ENCODE data around the gene YPEL1. TPM values are rescaled to one million over a fixed set of nuclear protein-coding genes. Genes with fewer than 3 reads are reported as not detected.
"Not testable (repeated sequence)": the region's sequence is repeated elsewhere in the genome, so short reads cannot be mapped to it uniquely, and the experiment has no call there.

The YPEL1 gene
- total and polyA plus RNA-seq, 11 donors: 2.5 to 10.0 (median 7.3) TPM

- WGBS, 4 donors: 75 to 88% (median 84%) methylated on average over 2 to 5 of the region's 5 CpGs
- Histone ChIP-seq H3K9me3 (no peaks in the 10 kb centered on the region), H3K27me3 (no peaks in the 10 kb centered on the region), H3K36me3 (no peaks in the 10 kb centered on the region), H3K27ac (no peak overlapping the region), H3K4me1 (no peaks in the 10 kb centered on the region), H3K4me3 (no peak overlapping the region)
- TF ChIP-seq POLR2A (IDR thresholded peaks at IDR 0.05): no peak
- TF ChIP-seq, protein P1, sequence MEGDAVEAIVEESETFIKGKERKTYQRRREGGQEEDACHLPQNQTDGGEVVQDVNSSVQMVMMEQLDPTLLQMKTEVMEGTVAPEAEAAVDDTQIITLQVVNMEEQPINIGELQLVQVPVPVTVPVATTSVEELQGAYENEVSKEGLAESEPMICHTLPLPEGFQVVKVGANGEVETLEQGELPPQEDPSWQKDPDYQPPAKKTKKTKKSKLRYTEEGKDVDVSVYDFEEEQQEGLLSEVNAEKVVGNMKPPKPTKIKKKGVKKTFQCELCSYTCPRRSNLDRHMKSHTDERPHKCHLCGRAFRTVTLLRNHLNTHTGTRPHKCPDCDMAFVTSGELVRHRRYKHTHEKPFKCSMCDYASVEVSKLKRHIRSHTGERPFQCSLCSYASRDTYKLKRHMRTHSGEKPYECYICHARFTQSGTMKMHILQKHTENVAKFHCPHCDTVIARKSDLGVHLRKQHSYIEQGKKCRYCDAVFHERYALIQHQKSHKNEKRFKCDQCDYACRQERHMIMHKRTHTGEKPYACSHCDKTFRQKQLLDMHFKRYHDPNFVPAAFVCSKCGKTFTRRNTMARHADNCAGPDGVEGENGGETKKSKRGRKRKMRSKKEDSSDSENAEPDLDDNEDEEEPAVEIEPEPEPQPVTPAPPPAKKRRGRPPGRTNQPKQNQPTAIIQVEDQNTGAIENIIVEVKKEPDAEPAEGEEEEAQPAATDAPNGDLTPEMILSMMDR (IDR thresholded peaks at IDR 0.05): no peak
- intact Hi-C loops (cut with DNase I): no loop called here
- ATAC-seq: peak in 1 of 4 donors; percentile 33
- DNase-seq: no peak
These were observed 8.9 kb downstream of the YPEL1 start for GRCh38 chr22:21726650-21727049.

- intact Hi-C loops (cut with DNase I): no loop called here
These were observed 9.5 kb downstream of the YPEL1 start for GRCh38 chr22:21725956-21726649.

DNA sequence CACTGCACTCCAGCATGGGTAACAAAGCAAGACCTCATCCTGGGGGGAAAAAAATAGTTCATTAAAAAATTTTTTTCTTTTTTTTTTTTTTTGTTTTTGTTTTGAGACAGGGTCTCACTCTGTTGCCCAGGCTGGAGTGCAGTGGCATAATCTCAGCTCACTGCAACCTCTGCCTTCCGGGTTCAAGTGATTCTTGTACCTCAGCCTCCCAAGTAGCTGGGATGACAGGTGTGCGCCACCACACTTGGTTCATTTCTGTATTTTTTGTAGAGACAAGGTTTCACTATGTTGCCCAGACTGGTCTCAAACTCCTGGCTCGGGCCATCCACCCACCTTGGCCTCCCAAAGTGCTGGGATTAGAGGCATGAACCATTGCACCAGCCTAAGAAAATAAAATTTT is 11.1 kb downstream of the YPEL1 start:
- H3K4me1 ChIP-seq; H3K4me3 ChIP-seq; DNase-seq; H3K36me3 ChIP-seq; H3K27me3 ChIP-seq; H3K27ac ChIP-seq; ATAC-seq; H3K9me3 ChIP-seq; intact Hi-C loops (cut with DNase I): not testable (repeated sequence)
- 97 to 100% (median 99%) methylated on average over 3 of the region's 3 CpGs for whole genome bisulfite sequencing, 4 donors

More at GRCh38 chr22:21725956-21726649, 9.5 kb downstream of the YPEL1 start:
- H3K4me1 ChIP-seq: no peaks in the 10 kb centered on the region
- no peaks in the 10 kb centered on the region for H3K9me3 ChIP-seq
- 91 to 94% (median 92%) methylated on average over 13 to 19 of the region's 19 CpGs for WGBS, 4 donors
- ATAC-seq (no peak), DNase-seq (no peak)
- TF ChIP-seq, protein P1 (IDR thresholded peaks at IDR 0.05): no peak
- TF ChIP-seq POLR2A (IDR thresholded peaks at IDR 0.05): no peak
- no peaks in the 10 kb centered on the region for H3K36me3 ChIP-seq
- no peak overlapping the region for H3K27ac ChIP-seq
- no peaks in the 10 kb centered on the region for H3K27me3 ChIP-seq
- H3K4me3 ChIP-seq: no peak overlapping the region

GRCh38 chr22:21721195-21721852 is 14.3 kb downstream of the YPEL1 start:
- DNase-seq; H3K9me3 ChIP-seq; H3K36me3 ChIP-seq; H3K4me1 ChIP-seq; H3K27me3 ChIP-seq; intact Hi-C loops (cut with DNase I); H3K4me3 ChIP-seq; ATAC-seq; H3K27ac ChIP-seq: not testable (repeated sequence)
- WGBS, 4 donors: 97 to 98% (median 97%) methylated on average over 14 to 15 of the region's 15 CpGs

- H3K9me3 ChIP-seq; DNase-seq; H3K4me3 ChIP-seq; H3K27me3 ChIP-seq; H3K27ac ChIP-seq; H3K36me3 ChIP-seq; intact Hi-C loops (cut with DNase I); H3K4me1 ChIP-seq; ATAC-seq: not testable (repeated sequence)
- 95 to 98% (median 97%) methylated on average over 10 of the region's 10 CpGs for WGBS, 4 donors
These were observed 15.3 kb downstream of the YPEL1 start for GRCh38 chr22:21720191-21720859.

Data from heart left ventricle (tissue), 16 donors.